Right ventricle myocardium superior (tissue), 1 donor: ENCODE measurements around the gene PGPEP1. TPM values are rescaled to one million over a fixed set of nuclear protein-coding genes. Genes with fewer than 3 reads are reported as not detected.
A peak's percentile ranks its signal among the peaks of the same experiment; 100 is the strongest.

ENCODE experiments used
- ATAC-seq: fragments of 200-7000 bp; cut with Tn5 transposase; one replicate; pipeline ENCODE4 v1.9.1; 2020; ENCODE audit warnings: mild to moderate bottlenecking; ENCODE audit not compliant: poor library complexity
- DNase-seq: peaks from one replicate; pipeline ENCODE4 v3.0.0-alpha.2; 2020
- intact Hi-C: fragments of 100-400 bp; cut with DNase I; formaldehyde crosslinking; loops from one replicate; pipeline ENCODE4 v1.11.2; 2022
- long read RNA-seq: library from polyadenylated mRNA; unstranded; transcript quantifications from one replicate; pipeline ENCODE4 v2.0.0, GENCODE V29; 2021
- total RNA-seq: library from RNA; stranded (reverse); fragmentation: NEBNext Ultra II Directional; extraction: Animal tissue kit (Norgen Biotek cat#: 25700); gene quantifications from one replicate; pipeline ENCODE4 v1.2.1, GENCODE V29; 2021
- donor health status: DM: no; HTN: yes; CAD: no; lungs with severe emphysema.

Gene PGPEP1, protein sequence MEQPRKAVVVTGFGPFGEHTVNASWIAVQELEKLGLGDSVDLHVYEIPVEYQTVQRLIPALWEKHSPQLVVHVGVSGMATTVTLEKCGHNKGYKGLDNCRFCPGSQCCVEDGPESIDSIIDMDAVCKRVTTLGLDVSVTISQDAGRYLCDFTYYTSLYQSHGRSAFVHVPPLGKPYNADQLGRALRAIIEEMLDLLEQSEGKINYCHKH
- 33.6 TPM for total RNA-seq
- long read RNA-seq, full-length matches to known transcripts: 1 of 7 reads
- long read RNA-seq, partial matches to known transcripts: 0 of 7 reads
- long read RNA-seq, other reads (novel, unspliced or antisense): 6 of 7 reads

GRCh38 chr19:18340190-18340989 lies at the start of gene PGPEP1:
PGPEP1 (plus strand) TSS chr19:18340598; CDS start chr19:18340682, 84 bp downstream.
- intact Hi-C loops: no loop called here
- DNase-seq (peak; percentile 90), ATAC-seq (peak; percentile 91)

DNA sequence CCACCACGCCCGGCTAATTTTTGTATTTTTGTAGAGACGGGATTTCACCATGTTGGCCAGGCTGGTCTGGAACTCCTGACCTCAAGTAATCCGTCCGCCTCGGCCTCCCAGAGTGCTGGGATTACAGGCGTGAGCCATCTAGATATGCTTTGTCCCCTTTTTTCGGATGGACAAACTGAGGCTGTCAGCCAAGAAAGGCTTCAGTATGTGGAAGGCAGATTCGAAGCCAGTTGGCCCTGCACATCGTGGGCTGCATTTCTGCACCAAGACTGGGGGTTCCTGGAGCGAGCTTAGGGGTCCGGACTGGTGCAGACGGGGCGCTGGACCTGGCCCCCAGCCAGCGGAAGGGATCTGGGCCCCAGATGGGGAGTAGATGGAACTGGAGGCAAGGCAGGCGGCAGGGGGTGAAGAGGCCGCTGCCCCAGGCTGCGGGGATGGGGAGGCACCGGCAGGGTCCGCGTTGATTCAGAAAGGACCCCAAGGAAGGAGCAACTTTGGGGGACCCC lies 49.3 kb upstream of the PGPEP1 start:
- no peak for DNase-seq
- intact Hi-C loops: no loop called here
- no peak for ATAC-seq

GRCh38 chr19:18291590-18292461 lies 48.6 kb upstream of the PGPEP1 start:
- peak; percentile 87 for ATAC-seq
- intact Hi-C loops: no loop called here
- DNase-seq: peak; percentile 90

DNA sequence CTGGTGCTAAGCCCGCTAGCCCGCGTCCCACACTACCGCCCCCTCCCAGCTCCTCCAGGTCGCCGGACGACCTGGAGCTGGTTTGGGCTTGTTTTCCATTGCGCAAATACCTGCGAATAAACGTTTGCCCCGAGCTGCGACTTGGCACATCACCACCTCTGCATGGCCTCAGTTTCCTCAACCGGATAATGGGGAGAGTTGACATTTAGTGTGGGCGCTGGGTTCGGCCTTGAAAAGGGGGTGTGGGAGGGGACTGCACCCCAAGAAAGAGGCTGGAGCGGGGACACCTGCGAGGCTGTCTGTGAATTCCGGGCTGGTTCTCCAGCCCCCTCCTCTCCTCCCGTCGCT lies 48.0 kb upstream of the PGPEP1 start:
- DNase-seq (no peak), ATAC-seq (no peak)
- intact Hi-C loops: no loop called here

DNA sequence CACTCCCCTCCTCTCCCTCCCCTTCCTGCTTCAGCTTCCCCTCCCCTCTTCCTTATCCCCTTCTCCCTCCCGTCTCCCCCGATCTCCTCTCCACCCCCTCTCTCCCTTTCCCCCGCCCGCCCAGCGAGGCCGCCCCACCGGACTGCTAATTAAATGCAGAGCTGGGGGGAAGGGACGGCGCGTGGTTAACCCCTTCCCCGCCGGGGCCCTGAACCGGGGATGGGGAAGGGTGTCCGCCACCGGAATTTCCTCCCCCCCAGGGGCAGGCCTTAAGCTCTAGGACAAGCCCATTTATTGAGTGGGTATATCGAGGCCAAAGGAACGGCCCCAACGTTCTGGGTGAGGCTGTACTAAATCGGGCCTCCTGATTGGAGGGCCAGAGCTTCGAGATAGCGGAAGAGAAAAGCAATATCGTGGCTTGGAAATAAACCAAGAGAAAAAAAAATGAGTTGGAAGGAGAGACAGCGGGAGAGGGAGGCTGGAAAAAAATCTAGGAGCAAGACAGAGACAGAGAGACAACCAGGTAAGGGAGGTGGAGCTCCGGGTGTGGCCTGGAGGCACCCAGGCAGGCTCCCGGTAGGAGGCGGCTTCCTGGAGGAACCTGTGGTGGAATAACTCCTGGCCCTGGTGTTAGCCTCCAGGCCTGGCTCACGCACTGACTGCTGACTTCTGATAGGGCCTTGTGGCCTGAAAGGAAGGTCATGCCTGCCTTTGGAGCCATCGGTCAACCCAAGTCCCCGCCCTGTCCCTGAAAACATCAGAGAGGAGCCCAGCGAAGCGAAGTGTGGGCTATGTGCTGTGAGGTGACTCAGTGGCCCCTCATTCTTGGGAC lies 47.4 kb upstream of the PGPEP1 start:
- DNase-seq: peak; percentile 92
- ATAC-seq: peak; percentile 75
- intact Hi-C loops: no loop called here

- no peak for DNase-seq
- ATAC-seq: no peak
- intact Hi-C loops: no loop called here
Measured at GRCh38 chr19:18293642-18294466, 46.5 kb upstream of the PGPEP1 start.

DNA sequence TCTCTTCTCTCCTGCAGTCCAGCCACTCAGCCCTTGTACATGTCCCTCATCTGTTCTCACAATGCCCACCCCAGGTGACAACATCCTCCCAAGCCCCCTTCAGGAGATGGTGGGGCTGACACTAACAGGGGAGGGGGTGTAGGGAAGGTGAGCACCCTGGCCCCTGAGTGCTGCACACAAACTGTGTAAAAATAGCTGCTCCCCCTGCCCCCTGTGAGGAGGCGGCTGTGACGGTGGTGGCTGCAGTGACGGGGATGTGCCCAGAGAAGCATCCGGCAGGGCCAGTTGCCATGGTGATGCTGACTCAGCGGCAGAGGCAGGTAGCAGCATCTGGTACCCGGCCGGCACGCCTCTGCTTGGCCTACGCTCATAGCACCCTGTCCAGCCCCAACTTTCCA lies 45.9 kb upstream of the PGPEP1 start:
- no peak for ATAC-seq
- intact Hi-C loops: no loop called here
- peak; percentile 66 for DNase-seq

- intact Hi-C loops: no loop called here
- no peak for ATAC-seq
- no peak for DNase-seq
Measured at GRCh38 chr19:18295034-18295451, 45.4 kb upstream of the PGPEP1 start.

GRCh38 chr19:18297308-18297707 lies 43.1 kb upstream of the PGPEP1 start:
- DNase-seq: no peak
- intact Hi-C loops: no loop called here
- no peak for ATAC-seq

DNA sequence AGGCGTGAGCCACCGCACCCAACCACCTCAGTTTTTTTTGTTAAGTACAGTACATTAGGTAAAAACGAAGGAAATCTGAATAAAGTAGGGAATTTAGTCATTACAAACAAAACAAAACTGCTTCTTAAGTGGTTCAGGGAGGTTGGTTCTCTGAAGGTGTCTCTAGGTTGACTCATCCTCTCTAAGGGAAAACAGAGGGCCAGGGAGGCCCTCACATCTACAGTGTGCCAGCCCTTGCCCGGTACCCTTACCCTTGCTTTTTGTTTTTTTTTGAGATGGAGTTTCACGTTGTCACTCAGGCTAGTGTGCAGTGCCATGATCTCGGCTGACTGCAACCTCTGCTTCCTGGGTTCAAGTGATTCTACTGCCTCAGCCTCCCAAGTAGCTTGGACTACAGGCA lies 41.8 kb upstream of the PGPEP1 start:
- no peak for ATAC-seq
- intact Hi-C loops: no loop called here
- DNase-seq: no peak

DNA sequence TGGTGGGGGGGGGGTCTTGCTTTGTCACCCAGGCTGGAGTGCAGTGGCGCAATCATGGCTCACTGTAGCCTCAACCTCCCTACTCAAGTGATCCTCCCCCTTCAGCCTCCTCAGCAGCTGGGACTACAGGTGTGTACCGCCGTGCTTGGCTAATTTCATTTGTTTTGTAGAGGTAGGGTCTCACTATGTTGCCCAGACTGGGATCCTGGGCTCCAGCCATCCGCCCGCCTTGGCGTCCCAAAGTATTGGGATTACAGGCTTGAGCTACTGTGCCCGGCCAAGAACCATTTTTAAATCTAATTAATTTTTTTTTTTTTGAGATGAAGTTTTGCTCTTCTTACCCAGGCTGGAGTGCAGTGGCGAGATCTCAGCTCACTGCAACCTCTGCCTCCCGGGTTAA lies 40.7 kb upstream of the PGPEP1 start:
- no peak for ATAC-seq
- DNase-seq: no peak
- intact Hi-C loops: no loop called here

GRCh38 chr19:18300930-18301717 lies 39.3 kb upstream of the PGPEP1 start:
- intact Hi-C loops: no loop called here
- ATAC-seq (peak; percentile 55), DNase-seq (peak; percentile 87)

GRCh38 chr19:18301718-18302111 lies 38.7 kb upstream of the PGPEP1 start:
- DNase-seq: no peak
- intact Hi-C loops: no loop called here
- no peak for ATAC-seq

DNA sequence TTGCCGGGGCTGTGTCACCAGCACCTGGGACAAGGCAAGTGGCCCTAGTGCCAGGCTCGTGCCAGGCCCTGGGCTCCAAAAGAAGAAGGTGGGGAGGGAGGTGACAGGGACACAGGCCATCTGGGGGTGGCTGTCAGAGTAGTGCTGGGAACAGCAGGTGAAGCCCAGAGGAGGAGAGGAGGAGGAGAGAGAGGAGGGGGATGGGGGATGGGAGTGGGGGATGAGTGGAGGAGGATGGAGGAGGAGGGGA lies 36.3 kb upstream of the PGPEP1 start:
- DNase-seq (peak; percentile 67), ATAC-seq (peak; percentile 45)
- intact Hi-C loops: no loop called here

GRCh38 chr19:18304458-18305310 lies 35.7 kb upstream of the PGPEP1 start:
- peak; percentile 84 for ATAC-seq
- intact Hi-C loops: no loop called here
- peak; percentile 93 for DNase-seq

- ATAC-seq: no peak
- intact Hi-C loops: no loop called here
Measured at GRCh38 chr19:18306209-18306887, 34.0 kb upstream of the PGPEP1 start.

More at GRCh38 chr19:18306209-18306887, 34.0 kb upstream of the PGPEP1 start:
- no peak for DNase-seq
